K562 (cell line): ENCODE measurements around the gene DPH6. TPM values are rescaled to one million over a fixed set of nuclear protein-coding genes. Genes with fewer than 3 reads are reported as not detected.
A peak's percentile ranks its signal among the peaks of the same experiment; 100 is the strongest.

Experiments used
- DDX20 ChIP-seq: fragments of 450-650 bp; IDR thresholded peaks from 2 replicates; pipeline ENCODE4 v1.6.1; 2016; ENCODE audit warnings: missing genetic modification characterization, low read depth, mild to moderate bottlenecking, missing compliant biosample characterization, moderate library complexity
- MGA ChIP-seq: fragments of 450-650 bp; IDR thresholded peaks from 2 replicates; pipeline ENCODE4 v1.6.1; 2016; ENCODE audit warnings: mild to moderate bottlenecking, moderate library complexity
- NFATC3 ChIP-seq: fragments of 450-650 bp; IDR thresholded peaks from 2 replicates; pipeline ENCODE4 v1.6.1; 2017; ENCODE audit warnings: mild to moderate bottlenecking
- NFE2L1 ChIP-seq: fragments of 450-650 bp; IDR thresholded peaks from 2 replicates; pipeline ENCODE4 v1.6.1; 2016; ENCODE audit warnings: missing genetic modification characterization, low read depth, mild to moderate bottlenecking, missing compliant biosample characterization, moderate library complexity, borderline replicate concordance
- OTX1 ChIP-seq: fragments of 450-650 bp; formaldehyde crosslinking; IDR thresholded peaks from 2 replicates; pipeline ENCODE4 v1.4.0; 2022; ENCODE audit warnings: mild to moderate bottlenecking
- PHF21A ChIP-seq: fragments of 450-650 bp; IDR thresholded peaks from 2 replicates; pipeline ENCODE4 v1.6.1; 2017; ENCODE audit warnings: low read depth, borderline replicate concordance
- POLR2G ChIP-seq: fragments of 200-400 bp; formaldehyde crosslinking; IDR thresholded peaks from 2 replicates; pipeline ENCODE4 v1.6.1; 2017; ENCODE audit warnings: low read depth, mild to moderate bottlenecking, antibody characterized with exemption, low read length, moderate library complexity
- SIN3A ChIP-seq, 2 experiments: fragments of 150-350 bp in 1 of 2; IDR thresholded peaks; 2 replicates each; pipeline ENCODE4 v1.6.1; 2011 to 2016; ENCODE audit warnings: borderline replicate concordance in 2 of 2, low read depth in 2 of 2, low read length in 2 of 2, mild to moderate bottlenecking in 2 of 2, moderate library complexity in 2 of 2; ENCODE audit not compliant: control insufficient read depth in 1 of 2
- ZBTB26 ChIP-seq: fragments of 450-650 bp; formaldehyde crosslinking; IDR thresholded peaks from 2 replicates; pipeline ENCODE4 v1.4.0; 2022; ENCODE audit warnings: missing genetic modification characterization
- ZNF592 ChIP-seq: fragments of 450-650 bp; IDR thresholded peaks from 2 replicates; pipeline ENCODE4 v1.6.1; 2017; ENCODE audit warnings: antibody characterized with exemption, mild to moderate bottlenecking
- ZNF717 ChIP-seq: fragments of 250-450 bp; sonication (Bioruptor Pico); IDR thresholded peaks from 2 replicates; pipeline ENCODE4 v1.5.0; 2021
- polyA plus RNA-seq, 8 experiments: library from polyadenylated mRNA; depleted of rRNA in 4 of 8; stranded (reverse) in 5 of 8; unstranded in 3 of 8; fragments of >200 nt; fragmentation: Nextera tagmentation in 2 of 8; fragmentation: Illumina TruSeq in 1 of 8; extraction: Ambion mirVana in 2 of 8; extraction: Trizol in 1 of 8; gene quantifications; 2 replicates each; pipeline versions ENCODE4 v1.2.1 to v1.2.3, GENCODE V29; 2011 to 2014; ENCODE audit warnings: inconsistent platforms in 1 of 8, missing spikeins in 1 of 8
- total RNA-seq, 7 experiments: library from RNA; depleted of rRNA in 6 of 7; stranded (reverse); fragments of >200 nt in 6 of 7; fragmentation: Illumina TruSeq in 2 of 7; extraction: Trizol in 2 of 7; gene quantifications; 2 replicates each; pipeline versions ENCODE4 v1.2.1 to v1.2.3, GENCODE V29; 2011 to 2021; ENCODE audit warnings: low replicate concordance in 1 of 7

Gene DPH6
- total and polyA plus RNA-seq, 9 of the 15 experiments (the other 6 are each of a cell fraction or from before 2014, with no cell fraction given) = 10.1 to 69.1 (median 18.8) TPM

- TF ChIP-seq MGA = no peak
- peak; percentile 84; the same call in 1 of the 2 replicates for TF ChIP-seq OTX1 (CRISPR knock-in tag)
- 0 out of 2 replicates have a peak, but pooled peaks have one; percentile 12 for TF ChIP-seq ZNF592
- TF ChIP-seq SIN3A (IDR thresholded peaks at IDR 0.05; ENCODE audit: borderline replicate concordance in 2 of 2, control insufficient read depth in 1 of 2, low read depth in 2 of 2, low read length in 2 of 2) = 0 out of 4 replicates have a peak, but pooled peaks of 1 of the 2 experiments have one; percentile 6
- TF ChIP-seq ZBTB26 = peak; percentile 16; the same call in 1 of the 2 replicates
- TF ChIP-seq NFATC3 = no peak
- TF ChIP-seq DDX20 (tag) = no peak
- 0 out of 2 replicates have a peak, but pooled peaks have one; percentile 32 for TF ChIP-seq POLR2G
- TF ChIP-seq NFE2L1 (tag) = no peak
- TF ChIP-seq PHF21A = no peak
- 0 out of 2 replicates have a peak, but pooled peaks have one; percentile 29 for TF ChIP-seq ZNF717 (CRISPR knock-in tag)
These were observed 2.5 kb upstream of the DPH6 start (continued) for GRCh38 chr15:35548435-35548834.
